ENCODE data around the gene ERBB2. TPM values are rescaled to one million over a fixed set of nuclear protein-coding genes. Genes with fewer than 3 reads are reported as not detected.

The ERBB2 gene
- total and polyA plus RNA-seq, 2 of the 13 experiments (the other 11 are each of a cell fraction or from before 2014, with no cell fraction given): 57.7 to 64.1 TPM

GRCh38 chr17:39736319-39737165, 36.7 kb downstream of the ERBB2 start (continued):
- TF ChIP-seq FOXO1 (CRISPR knock-in tag; IDR thresholded peaks at IDR 0.05) (peak; percentile 80; the same call in 1 of the 2 replicates), GLI4 (CRISPR knock-in tag; IDR thresholded peaks at IDR 0.05; ENCODE audit: borderline replicate concordance) (no peak), ZBTB40 (IDR thresholded peaks at IDR 0.05) (no peak), ZBTB40 (CRISPR knock-in tag; IDR thresholded peaks at IDR 0.05) (no peak), ZFP91 (CRISPR knock-in tag; IDR thresholded peaks at IDR 0.05; ENCODE audit: borderline replicate concordance) (no peak), MIXL1 (CRISPR knock-in tag; IDR thresholded peaks at IDR 0.05) (peak; percentile 68; the same call in 1 of the 2 replicates), SIN3B (IDR thresholded peaks at IDR 0.05; ENCODE audit: low read length) (no peak), TFAP4 (IDR thresholded peaks at IDR 0.05; ENCODE audit: borderline replicate concordance, low read depth) (peak; percentile 67), MTERF4 (CRISPR knock-in tag; IDR thresholded peaks at IDR 0.05) (no peak), EP300 (IDR thresholded peaks at IDR 0.05; ENCODE audit: low read depth in 2 of 2, low read length in 2 of 2) (peak in 1 of 2 experiments; percentile 86; a peak in 2 of 4 replicates), EP300 (CRISPR knock-in tag; IDR thresholded peaks at IDR 0.05; ENCODE audit: borderline replicate concordance) (peak; percentile 75; the same call in 1 of the 2 replicates), ZZZ3 (CRISPR knock-in tag; IDR thresholded peaks at IDR 0.05; ENCODE audit: borderline replicate concordance) (no peak), ATRX (CRISPR knock-in tag; IDR thresholded peaks at IDR 0.05; ENCODE audit: borderline replicate concordance) (no peak), MAX (IDR thresholded peaks at IDR 0.05) (peak; percentile 37), ZIK1 (CRISPR knock-in tag; IDR thresholded peaks at IDR 0.05; ENCODE audit: borderline replicate concordance, low read depth) (no peak)
